Measurements from ENCODE around the gene KLLN. TPM values are rescaled to one million over a fixed set of nuclear protein-coding genes. Genes with fewer than 3 reads are reported as not detected.

Gene KLLN
- total RNA-seq, 2 donors from 2014 or later, result 0.56 to 0.58 TPM

DNA sequence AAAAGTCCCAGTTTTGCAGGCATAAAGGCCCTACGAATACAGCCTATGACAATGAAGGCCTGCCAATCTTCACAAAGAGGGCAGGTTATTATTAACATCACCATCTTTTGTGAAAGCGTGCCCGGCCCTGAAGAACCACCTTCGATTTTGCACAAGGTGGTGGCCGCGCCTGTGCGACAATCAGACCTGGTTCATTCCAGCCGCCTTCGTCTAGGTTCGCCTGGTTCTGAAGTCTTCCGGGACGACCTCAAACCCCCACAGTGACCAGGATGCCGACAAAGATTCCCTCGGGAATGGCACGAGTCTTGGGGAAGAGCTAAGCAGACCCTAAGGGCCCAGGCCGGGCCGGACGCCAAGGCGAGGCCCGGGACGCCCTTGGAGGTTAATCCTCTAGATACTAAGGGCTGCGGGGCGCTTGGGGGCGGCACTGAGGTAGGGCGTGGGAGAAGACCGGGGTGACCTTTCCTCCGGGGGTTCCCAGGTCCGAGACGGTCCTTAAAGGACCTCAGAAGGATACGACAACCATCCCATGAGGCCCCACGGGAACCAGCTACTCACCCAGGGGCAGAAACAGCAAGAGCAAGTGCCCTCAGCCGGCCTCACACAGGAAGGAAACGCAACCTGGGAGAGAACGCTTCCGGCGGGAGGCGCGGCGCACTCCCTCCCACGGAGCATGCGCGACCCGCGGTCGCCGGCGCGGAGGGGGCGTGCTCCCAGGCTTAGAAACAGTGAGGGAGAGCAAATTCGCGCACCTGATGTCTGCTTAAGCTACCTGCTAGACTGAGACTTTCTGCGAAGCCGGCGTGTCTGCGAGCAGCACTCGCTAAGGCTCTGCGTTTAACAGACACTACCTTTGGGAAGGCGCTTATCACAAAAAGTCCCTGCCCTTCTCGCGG lies 45.5 kb downstream of the KLLN start, which contains the start of gene ATAD1:
Gene ATAD1, minus strand, starts transcription at position 618 of the 896 bp plus-strand sequence. CDS start 3,627 bp downstream, outside the sequence.
- peak; percentile 98 to 99 for ATAC-seq
- intact Hi-C loops (cut with DNase I), result no loop called here
- DNase-seq, result peak; percentile 88

DNA sequence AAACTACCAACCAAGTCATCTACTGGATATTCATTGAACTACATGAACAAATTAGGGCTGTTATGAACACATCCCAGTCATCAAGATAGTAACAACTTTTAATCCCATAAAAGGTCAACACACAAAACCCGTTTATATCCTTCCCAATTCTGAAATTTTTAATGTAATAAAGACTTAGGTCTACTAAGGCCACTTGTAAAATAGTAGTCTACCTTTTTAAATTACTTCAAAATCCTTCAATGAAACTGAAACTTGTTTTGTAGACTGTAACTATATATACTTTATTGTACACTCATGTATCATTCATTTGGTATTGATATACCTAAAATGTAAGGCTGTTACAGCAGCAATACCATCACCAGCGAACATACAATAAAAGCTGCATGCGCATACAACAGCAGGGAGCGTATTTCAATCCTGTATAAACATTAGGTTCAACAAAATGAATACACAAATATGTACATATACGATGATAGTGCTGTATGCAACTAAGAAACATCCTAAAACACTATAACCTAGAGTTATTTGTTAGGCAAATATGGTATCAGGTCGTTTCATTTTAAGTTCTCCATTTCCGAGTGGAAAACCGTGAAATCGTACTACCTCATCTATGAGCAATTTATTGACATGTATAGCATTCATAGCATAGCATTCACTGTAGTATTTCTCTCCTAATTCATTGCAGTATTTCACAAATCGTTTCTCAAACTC lies 46.3 kb downstream of the KLLN start:
- DNase-seq (no peak), ATAC-seq (no peak)
- intact Hi-C loops (cut with DNase I), result no loop called here

DNA sequence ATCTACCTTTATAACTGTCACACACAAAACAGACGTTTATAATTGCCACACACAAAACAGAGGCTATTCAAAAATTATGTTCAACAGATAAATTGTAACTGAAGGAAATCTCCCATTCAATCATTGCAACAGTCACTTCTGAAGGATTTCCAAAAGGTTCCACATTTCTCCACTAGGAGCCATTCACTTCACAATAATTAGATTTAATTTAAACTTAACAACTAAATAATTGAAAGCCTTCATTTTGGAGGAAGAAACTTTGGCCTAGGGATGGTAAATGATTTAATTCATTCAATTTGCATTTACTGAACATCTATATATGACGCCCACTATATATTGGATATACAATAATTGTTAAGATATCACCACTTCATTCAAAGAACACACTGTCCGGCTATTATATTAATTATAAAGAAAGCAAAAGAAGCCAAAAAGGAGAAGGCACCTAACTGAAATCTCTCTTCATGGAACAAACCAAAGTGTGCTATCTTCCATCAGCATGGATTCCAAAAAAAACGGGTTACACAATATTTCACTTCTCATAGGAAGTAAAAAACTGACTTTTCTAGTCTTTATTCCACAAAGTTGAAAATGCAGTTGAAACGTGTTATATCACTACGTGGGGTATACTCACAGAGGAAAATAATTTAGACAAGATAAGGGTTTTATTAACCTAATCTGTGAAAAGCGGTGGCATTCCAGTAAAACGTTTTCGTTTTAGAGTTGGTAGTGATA lies 47.0 kb downstream of the KLLN start:
- intact Hi-C loops (cut with DNase I), result no loop called here
- ATAC-seq, result no peak
- no peak for DNase-seq

Other genes starting within 250 kb of the KLLN start
- 10 to 100 TPM; 14.7 to 24.0 TPM for gene PAPSS2, start 203.7 kb downstream of the KLLN start, total RNA-seq
- 100 to 1,000 TPM in 1 of 2 donors, 10 to 100 TPM in 1; 84.9 to 150 TPM for gene ATAD1, start 45.3 kb downstream of the KLLN start, total RNA-seq
- 10 to 100 TPM; 76.7 to 79.7 TPM for gene PTEN, start 92 bp upstream of the KLLN start, total RNA-seq